Measurements from ENCODE around the gene ARNT2.

DNA sequence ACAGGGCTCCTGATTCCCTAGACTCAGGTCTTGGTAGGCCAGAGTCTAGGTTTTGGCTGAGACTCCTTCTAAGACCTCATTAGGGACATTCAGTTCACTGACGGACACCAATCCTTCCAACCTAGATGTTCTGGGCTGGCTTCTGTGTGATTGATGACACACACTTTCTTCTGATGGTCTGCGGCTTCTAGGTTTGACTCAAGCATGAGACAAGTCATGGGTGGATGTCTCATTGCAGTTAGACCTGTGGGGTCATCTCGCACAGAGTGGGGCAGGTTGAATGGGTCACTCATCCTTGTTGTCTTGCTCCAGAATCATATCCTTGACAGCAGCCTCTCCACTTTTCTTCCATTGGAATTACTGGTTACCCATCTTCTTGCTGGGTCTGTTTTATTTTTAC lies 35.8 kb downstream of the ARNT2 start:
- TF ChIP-seq POLR2A (IDR thresholded peaks at IDR 0.05; ENCODE audit: low read depth, low read length) (no peak), POLR2AphosphoS5 (IDR thresholded peaks at IDR 0.05; ENCODE audit: low read depth, low read length) (no peak), TAF1 (IDR thresholded peaks at IDR 0.05; ENCODE audit: low read depth, low read length) (no peak)
